B cell (primary cell): ENCODE measurements around the gene ZBTB48. TPM values are rescaled to one million over a fixed set of nuclear protein-coding genes. Genes with fewer than 3 reads are reported as not detected.
A peak's percentile ranks its signal among the peaks of the same experiment; 100 is the strongest.

Source experiments
- ATAC-seq: fragments of 200-7000 bp; cut with Tn5 transposase; one replicate; pipeline ENCODE4 v1.10.0; 2021; ENCODE audit warnings: low read depth, mild to moderate bottlenecking, moderate number of reproducible peaks, moderate library complexity
- CTCF ChIA-PET: fragments of 350-600 bp; sonication (Branson Sonifier 250); formaldehyde crosslinking; loops from one replicate; lab custom pipeline; 2021; ENCODE audit warnings: antibody characterized with exemption, inconsistent platforms; lab: Charles Lee
- POLR2A ChIA-PET: fragments of 350-600 bp; sonication (Branson Sonifier 250); formaldehyde crosslinking; loops from one replicate; lab custom pipeline; 2021; ENCODE audit warnings: antibody characterized with exemption; lab: Charles Lee
- DNase-seq: peaks from one replicate; pipeline ENCODE4 v3.0.0; 2013
- H2AFZ ChIP-seq: 2 replicates; pipeline ENCODE4 v1.6.1; 2012; ENCODE audit warnings: mild to moderate bottlenecking, low read depth, low read length; ENCODE audit not compliant: insufficient read depth, poor library complexity, severe bottlenecking
- H3K27ac ChIP-seq, 2 donors: 1 replicate in 1 of 2; 2 replicates in 1 of 2; pipeline ENCODE4 v1.5.1; 2012 to 2013; ENCODE audit warnings: low read length in 2 of 2, mild to moderate bottlenecking in 2 of 2, moderate library complexity in 1 of 2
- H3K27me3 ChIP-seq, 4 experiments: fragments of 200-600 bp in 1 of 4; sonication (generic) in 1 of 4; replicated peaks in 1 of 4; 1 replicate in 2 of 4; 2 replicates in 2 of 4; pipeline versions ENCODE4 v1.6.1 to v1.7.0; 2013 to 2016; ENCODE audit warnings: low read length in 3 of 4, mild to moderate bottlenecking in 2 of 4, mixed read lengths in 1 of 4, moderate library complexity in 1 of 4; ENCODE audit not compliant: insufficient read depth in 4 of 4, control insufficient read depth in 3 of 4; ENCODE audit errors: control extremely low read depth in 1 of 4
- H3K36me3 ChIP-seq, 2 experiments: replicated peaks in 1 of 2; 1 replicate in 1 of 2; 2 replicates in 1 of 2; pipeline versions ENCODE4 v1.6.1 to v1.7.1; 2013; ENCODE audit warnings: low read length in 1 of 2; ENCODE audit not compliant: insufficient read depth in 2 of 2, control insufficient read depth in 1 of 2; ENCODE audit errors: control extremely low read depth in 1 of 2, extremely low read depth in 1 of 2
- H3K4me1 ChIP-seq, 2 donors: fragments of 200-600 bp in 1 of 2; sonication (generic) in 1 of 2; 1 replicate in 1 of 2; 2 replicates in 1 of 2; pipeline versions ENCODE4 v1.5.1 to v1.6.1; 2013 to 2017; ENCODE audit warnings: low read length in 2 of 2; ENCODE audit not compliant: control insufficient read depth in 2 of 2, insufficient read depth in 2 of 2
- H3K4me2 ChIP-seq: replicated peaks from 2 replicates; pipeline ENCODE3; 2012; ENCODE audit warnings: mild to moderate bottlenecking, low read depth, low read length; ENCODE audit not compliant: poor library complexity, severe bottlenecking
- H3K4me3 ChIP-seq, 5 experiments: fragments of 200-600 bp in 1 of 5; sonication (generic) in 1 of 5; 1 replicate in 3 of 5; 2 replicates in 2 of 5; pipeline versions ENCODE4 v1.5.1 to v1.7.0; 2011 to 2016; ENCODE audit warnings: low read length in 4 of 5, mild to moderate bottlenecking in 4 of 5, low read depth in 2 of 5, control low read depth in 1 of 5, moderate library complexity in 1 of 5; ENCODE audit not compliant: insufficient read depth in 1 of 5; ENCODE audit errors: control extremely low read depth in 1 of 5, extremely low read depth in 1 of 5
- H3K79me2 ChIP-seq: fragments of 200-600 bp; sonication (generic); one replicate; pipeline ENCODE4 v1.6.0; 2016; ENCODE audit warnings: low read length; ENCODE audit not compliant: control insufficient read depth, insufficient read depth
- H3K9ac ChIP-seq: fragments of 200-600 bp; sonication (generic); 2 replicates; pipeline ENCODE4 v1.6.1; 2017; ENCODE audit warnings: mild to moderate bottlenecking, low read length, moderate library complexity
- H3K9me3 ChIP-seq, 3 donors: one replicate each; pipeline versions ENCODE4 v1.6.1 to v1.7.1; 2013; ENCODE audit warnings: low read length in 2 of 3; ENCODE audit not compliant: control insufficient read depth in 2 of 3, insufficient read depth in 1 of 3; ENCODE audit errors: control extremely low read depth in 1 of 3
- H4K20me1 ChIP-seq: 2 replicates; pipeline ENCODE4 v1.6.0; 2012; ENCODE audit warnings: mild to moderate bottlenecking, low read length; ENCODE audit not compliant: insufficient read depth, control insufficient read depth, poor library complexity, severe bottlenecking
- H3K27ac Mint-ChIP-seq: one replicate; pipeline ENCODE4 v1.8.0; 2021; ENCODE audit warnings: mixed read lengths
- H3K27me3 Mint-ChIP-seq: one replicate; pipeline ENCODE4 v1.8.0; 2021; ENCODE audit warnings: mixed read lengths
- H3K4me1 Mint-ChIP-seq: one replicate; pipeline ENCODE4 v1.8.0; 2021; ENCODE audit warnings: mixed read lengths
- H3K4me3 Mint-ChIP-seq: one replicate; pipeline ENCODE4 v1.8.0; 2021; ENCODE audit warnings: mixed read lengths
- H3K9me3 Mint-ChIP-seq: one replicate; pipeline ENCODE4 v1.8.0; 2022; ENCODE audit warnings: mixed read lengths; ENCODE audit not compliant: insufficient read depth
- EZH2 ChIP-seq: IDR thresholded peaks from 2 replicates; pipeline ENCODE4 v1.6.1; 2012; ENCODE audit warnings: borderline replicate concordance, low read depth, mild to moderate bottlenecking, moderate library complexity, low read length; ENCODE audit not compliant: insufficient read depth, poor library complexity, severe bottlenecking
- WGBS: methylation state at CpG from one replicate; pipeline ENCODE4 v1.1.5; 2013; ENCODE audit warnings: missing lambda C conversion rate; ENCODE audit not compliant: insufficient coverage; 5-methylcytosine and 5-hydroxymethylcytosine counted together
- intact Hi-C: fragments of 100-400 bp; cut with micrococcal nuclease; formaldehyde crosslinking; loops from one replicate; pipeline ENCODE4 v1.10.0; 2022
- polyA plus RNA-seq: library from polyadenylated mRNA; depleted of rRNA; stranded (reverse); fragments of >200 nt; gene quantifications from 2 replicates; pipeline ENCODE4 v1.2.3, GENCODE V29; 2012
- total RNA-seq, 2 donors: library from RNA; stranded (reverse); fragments of 120-200 nt in 1 of 2; gene quantifications; 1 replicate in 1 of 2; 2 replicates in 1 of 2; pipeline versions ENCODE4 v1.2.3 to v1.2.4, GENCODE V29; 2013 to 2022
- TF ChIP-seq, protein P1 (sequence below): fragments of 200-600 bp; IDR thresholded peaks from one replicate; pipeline ENCODE4 v1.8.0; 2022; ENCODE audit warnings: antibody characterized with exemption, mild to moderate bottlenecking

Gene ZBTB48
- total and polyA plus RNA-seq, 2 donors (not counting 1 experiment from before 2014, with no cell fraction given), result 65.6 to 100 TPM

DNA sequence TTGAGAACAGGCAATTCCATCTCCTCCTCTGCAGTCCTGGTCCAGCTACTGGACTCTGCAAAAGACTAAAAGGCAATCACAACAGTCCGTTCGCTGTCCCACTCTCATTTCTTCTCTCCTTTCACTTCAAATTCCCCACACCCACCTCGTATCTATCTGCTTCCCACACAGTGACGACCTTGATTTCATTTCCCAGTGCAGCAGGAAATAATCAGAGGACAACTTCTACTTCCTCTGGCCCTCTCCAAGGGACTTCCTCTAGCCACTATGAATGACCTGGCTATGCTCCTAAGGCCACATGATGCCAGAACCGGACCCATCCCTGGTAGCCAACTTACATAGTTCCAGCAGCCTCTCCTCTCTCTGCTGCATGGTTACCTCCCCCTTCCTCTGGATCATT is 33.5 kb upstream of the ZBTB48 start:
- no peaks in the 10 kb centered on the region for H3K9me3 Mint-ChIP-seq
- H3K4me1 Mint-ChIP-seq, result peaks cover 28% of the 10 kb centered on the region
- POLR2A ChIA-PET, result no interaction called here
- H3K9me3 ChIP-seq, result no peaks in the 10 kb centered on the region
- ATAC-seq (no peak), DNase-seq (no peak)
- H3K4me3 ChIP-seq, result no peak overlapping the region
- H3K79me2 ChIP-seq, result no peaks in the 10 kb centered on the region
- 93% methylated on average over 5 of the region's 5 CpGs for WGBS
- H4K20me1 ChIP-seq, result peaks cover 10% of the 10 kb centered on the region
- intact Hi-C loops, result no loop called here
- peaks cover 8 to 51% of the 10 kb centered on the region in 2 experiments for H3K36me3 ChIP-seq
- no peak overlapping the region for H3K9ac ChIP-seq
- no peak overlapping the region for H2AFZ ChIP-seq
- no peaks in the 10 kb centered on the region for H3K27me3 ChIP-seq
- no peaks in the 10 kb centered on the region for H3K27me3 Mint-ChIP-seq
- H3K27ac ChIP-seq, result peak overlapping the region in 1 of 2 donors; percentile 8
- CTCF ChIA-PET, result interaction anchor here (1.0 to 1.2 kb wide), 2 partner anchors 8 to 102 kb away, joined by 3 read pairs; partner anchors contain the start of genes NOL9 and TAS1R1
- TF ChIP-seq, protein P1, sequence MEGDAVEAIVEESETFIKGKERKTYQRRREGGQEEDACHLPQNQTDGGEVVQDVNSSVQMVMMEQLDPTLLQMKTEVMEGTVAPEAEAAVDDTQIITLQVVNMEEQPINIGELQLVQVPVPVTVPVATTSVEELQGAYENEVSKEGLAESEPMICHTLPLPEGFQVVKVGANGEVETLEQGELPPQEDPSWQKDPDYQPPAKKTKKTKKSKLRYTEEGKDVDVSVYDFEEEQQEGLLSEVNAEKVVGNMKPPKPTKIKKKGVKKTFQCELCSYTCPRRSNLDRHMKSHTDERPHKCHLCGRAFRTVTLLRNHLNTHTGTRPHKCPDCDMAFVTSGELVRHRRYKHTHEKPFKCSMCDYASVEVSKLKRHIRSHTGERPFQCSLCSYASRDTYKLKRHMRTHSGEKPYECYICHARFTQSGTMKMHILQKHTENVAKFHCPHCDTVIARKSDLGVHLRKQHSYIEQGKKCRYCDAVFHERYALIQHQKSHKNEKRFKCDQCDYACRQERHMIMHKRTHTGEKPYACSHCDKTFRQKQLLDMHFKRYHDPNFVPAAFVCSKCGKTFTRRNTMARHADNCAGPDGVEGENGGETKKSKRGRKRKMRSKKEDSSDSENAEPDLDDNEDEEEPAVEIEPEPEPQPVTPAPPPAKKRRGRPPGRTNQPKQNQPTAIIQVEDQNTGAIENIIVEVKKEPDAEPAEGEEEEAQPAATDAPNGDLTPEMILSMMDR, result no peak
- no peak for TF ChIP-seq EZH2
- peaks cover 0 to 19% of the 10 kb centered on the region in 2 donors for H3K4me1 ChIP-seq
- peak overlapping the region; percentile 70 for H3K27ac Mint-ChIP-seq
- no peak overlapping the region for H3K4me2 ChIP-seq
- no peak overlapping the region for H3K4me3 Mint-ChIP-seq

DNA sequence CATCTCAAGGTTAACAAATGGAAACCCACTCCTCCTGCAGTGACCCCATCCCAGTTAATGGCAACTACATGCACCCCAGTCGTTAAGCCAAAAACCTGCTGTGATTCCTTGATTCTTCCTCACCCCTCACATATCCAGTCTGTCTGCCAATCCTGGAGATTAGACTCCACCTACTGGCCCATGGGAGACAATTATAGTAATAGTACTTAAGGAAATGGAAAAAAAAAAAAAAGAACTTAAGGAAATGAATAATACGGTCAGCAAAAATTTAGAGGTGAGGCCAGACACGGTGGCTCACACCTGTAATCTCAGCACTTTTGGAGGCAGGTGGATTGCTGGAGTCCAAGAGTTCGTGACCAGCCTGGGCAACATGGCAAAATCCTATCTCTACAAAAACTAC is 32.5 kb upstream of the ZBTB48 start:
- H3K27me3 Mint-ChIP-seq, result no peaks in the 10 kb centered on the region
- H3K9ac ChIP-seq, result no peak overlapping the region
- peaks cover 31% of the 10 kb centered on the region for H3K4me1 Mint-ChIP-seq
- peaks cover 0 to 19% of the 10 kb centered on the region in 2 donors for H3K4me1 ChIP-seq
- no peak overlapping the region for H2AFZ ChIP-seq
- no peak overlapping the region for H3K4me3 ChIP-seq
- no peak for DNase-seq
- no peaks in the 10 kb centered on the region for H3K27me3 ChIP-seq
- POLR2A ChIA-PET, result no interaction called here
- no peaks in the 10 kb centered on the region for H3K9me3 ChIP-seq
- H3K4me2 ChIP-seq, result no peak overlapping the region
- H4K20me1 ChIP-seq, result peaks cover 10% of the 10 kb centered on the region
- H3K9me3 Mint-ChIP-seq, result no peaks in the 10 kb centered on the region
- H3K27ac ChIP-seq, result no peak overlapping the region
- intact Hi-C loops, result no loop called here
- no peak overlapping the region for H3K27ac Mint-ChIP-seq
- peaks cover 5 to 46% of the 10 kb centered on the region in 2 experiments for H3K36me3 ChIP-seq
- CTCF ChIA-PET, result interaction anchor here (1.2 kb wide), 1 partner anchor 7 kb away, joined by 3 read pairs; the partner anchor contains the start of genes NOL9 and TAS1R1
- WGBS, result 80% methylated on average over 1 of the region's 4 CpGs
- no peak overlapping the region for H3K4me3 Mint-ChIP-seq
- H3K79me2 ChIP-seq, result no peaks in the 10 kb centered on the region
- no peak for TF ChIP-seq EZH2
- TF ChIP-seq, protein P1, result no peak
- ATAC-seq, result no peak
